Stimulated activated naive CD8-positive, alpha-beta T cell treated with anti-CD3 and anti-CD28 coated beads, Interleukin-15, Interleukin-2, amounts not matched to agents 100 ng/mL and 50 ng/mL, for 24 hours (primary cell): Measurements from ENCODE around the gene CASTOR1.

Experiments used
- H3K27ac Mint-ChIP-seq: one replicate; pipeline ENCODE4 v1.8.0; 2021; ENCODE audit warnings: mild to moderate bottlenecking, mixed read lengths
- H3K27me3 Mint-ChIP-seq: one replicate; pipeline ENCODE4 v1.8.0; 2021; ENCODE audit warnings: mixed read lengths
- H3K36me3 Mint-ChIP-seq: one replicate; pipeline ENCODE4 v1.8.0; 2021; ENCODE audit warnings: low read depth, mixed read lengths
- H3K4me1 Mint-ChIP-seq: one replicate; pipeline ENCODE4 v1.8.0; 2021; ENCODE audit warnings: low read depth, mixed read lengths
- H3K4me3 Mint-ChIP-seq: one replicate; pipeline ENCODE4 v1.8.0; 2021; ENCODE audit warnings: mild to moderate bottlenecking, mixed read lengths
- H3K9me3 Mint-ChIP-seq: one replicate; pipeline ENCODE4 v1.8.0; 2021; ENCODE audit warnings: mixed read lengths

Gene CASTOR1

GRCh38 chr22:30325724-30326254 lies 36.5 kb upstream of the CASTOR1 start:
- Mint-ChIP-seq H3K9me3 (no peaks in the 10 kb centered on the region), H3K27ac (peak overlapping the region; percentile 87), H3K36me3 (peaks cover 18% of the 10 kb centered on the region), H3K4me3 (peak overlapping the region; percentile 84), H3K4me1 (peaks cover 52% of the 10 kb centered on the region), H3K27me3 (no peaks in the 10 kb centered on the region)

- Mint-ChIP-seq H3K9me3 (no peaks in the 10 kb centered on the region), H3K36me3 (peaks cover 12% of the 10 kb centered on the region), H3K27me3 (no peaks in the 10 kb centered on the region), H3K4me3 (peak overlapping the region; percentile 84), H3K27ac (peak overlapping the region; percentile 87), H3K4me1 (peaks cover 58% of the 10 kb centered on the region)
Observed at GRCh38 chr22:30325065-30325720, 35.9 kb upstream of the CASTOR1 start.

GRCh38 chr22:30324014-30324730 lies 34.9 kb upstream of the CASTOR1 start:
- Mint-ChIP-seq H3K36me3 (peaks cover 12% of the 10 kb centered on the region), H3K27me3 (no peaks in the 10 kb centered on the region), H3K9me3 (no peaks in the 10 kb centered on the region)

GRCh38 chr22:30323246-30323645 lies 33.9 kb upstream of the CASTOR1 start:
- Mint-ChIP-seq H3K4me3 (no peak overlapping the region), H3K9me3 (no peaks in the 10 kb centered on the region), H3K4me1 (peaks cover 77% of the 10 kb centered on the region), H3K27me3 (no peaks in the 10 kb centered on the region), H3K36me3 (peaks cover 12% of the 10 kb centered on the region), H3K27ac (peak overlapping the region; percentile 56)

More at GRCh38 chr22:30324014-30324730, 34.9 kb upstream of the CASTOR1 start:
- Mint-ChIP-seq H3K4me1 (peaks cover 68% of the 10 kb centered on the region), H3K27ac (peak overlapping the region; percentile 87), H3K4me3 (peak overlapping the region; percentile 84)

GRCh38 chr22:30321461-30321860 lies 32.2 kb upstream of the CASTOR1 start:
- no peaks in the 10 kb centered on the region for H3K9me3 Mint-ChIP-seq
- peaks cover 12% of the 10 kb centered on the region for H3K36me3 Mint-ChIP-seq
- peaks cover 84% of the 10 kb centered on the region for H3K4me1 Mint-ChIP-seq
- no peak overlapping the region for H3K4me3 Mint-ChIP-seq
- H3K27me3 Mint-ChIP-seq: no peaks in the 10 kb centered on the region
- H3K27ac Mint-ChIP-seq: no peak overlapping the region

GRCh38 chr22:30320021-30320556 lies 30.8 kb upstream of the CASTOR1 start:
- no peaks in the 10 kb centered on the region for H3K27me3 Mint-ChIP-seq
- H3K27ac Mint-ChIP-seq: no peak overlapping the region
- peaks cover 16% of the 10 kb centered on the region for H3K36me3 Mint-ChIP-seq

GRCh38 chr22:30318799-30319419 lies 29.6 kb upstream of the CASTOR1 start:
- no peak overlapping the region for H3K4me3 Mint-ChIP-seq
- peaks cover 90% of the 10 kb centered on the region for H3K4me1 Mint-ChIP-seq
- no peaks in the 10 kb centered on the region for H3K27me3 Mint-ChIP-seq
- no peaks in the 10 kb centered on the region for H3K9me3 Mint-ChIP-seq
- peaks cover 10% of the 10 kb centered on the region for H3K36me3 Mint-ChIP-seq
- peak overlapping the region; percentile 59 for H3K27ac Mint-ChIP-seq

More at GRCh38 chr22:30320021-30320556, 30.8 kb upstream of the CASTOR1 start:
- peaks cover 90% of the 10 kb centered on the region for H3K4me1 Mint-ChIP-seq
- no peak overlapping the region for H3K4me3 Mint-ChIP-seq
- no peaks in the 10 kb centered on the region for H3K9me3 Mint-ChIP-seq

GRCh38 chr22:30317778-30318177 lies 28.5 kb upstream of the CASTOR1 start:
- H3K4me3 Mint-ChIP-seq: no peak overlapping the region

GRCh38 chr22:30315962-30316576 lies 26.8 kb upstream of the CASTOR1 start:
- Mint-ChIP-seq H3K27me3 (no peaks in the 10 kb centered on the region), H3K9me3 (no peaks in the 10 kb centered on the region), H3K36me3 (peaks cover 11% of the 10 kb centered on the region), H3K4me3 (no peak overlapping the region), H3K27ac (peak overlapping the region; percentile 81), H3K4me1 (peaks cover 96% of the 10 kb centered on the region)

More at GRCh38 chr22:30317778-30318177, 28.5 kb upstream of the CASTOR1 start:
- Mint-ChIP-seq H3K4me1 (peaks cover 91% of the 10 kb centered on the region), H3K27me3 (no peaks in the 10 kb centered on the region), H3K27ac (no peak overlapping the region), H3K9me3 (no peaks in the 10 kb centered on the region), H3K36me3 (peaks cover 7% of the 10 kb centered on the region)

- H3K27me3 Mint-ChIP-seq: no peaks in the 10 kb centered on the region
- peaks cover 98% of the 10 kb centered on the region for H3K4me1 Mint-ChIP-seq
- H3K36me3 Mint-ChIP-seq: peaks cover 11% of the 10 kb centered on the region
- peak overlapping the region; percentile 81 for H3K27ac Mint-ChIP-seq
- peak overlapping the region; percentile 45 for H3K4me3 Mint-ChIP-seq
- no peaks in the 10 kb centered on the region for H3K9me3 Mint-ChIP-seq
Observed at GRCh38 chr22:30314915-30315314, 25.6 kb upstream of the CASTOR1 start.

GRCh38 chr22:30313527-30314363 lies 24.4 kb upstream of the CASTOR1 start:
- H3K27ac Mint-ChIP-seq: peak overlapping the region; percentile 86
- H3K4me1 Mint-ChIP-seq: peaks cover 98% of the 10 kb centered on the region
- H3K9me3 Mint-ChIP-seq: no peaks in the 10 kb centered on the region
- peaks cover 11% of the 10 kb centered on the region for H3K36me3 Mint-ChIP-seq
- H3K27me3 Mint-ChIP-seq: no peaks in the 10 kb centered on the region
- peak overlapping the region; percentile 9 for H3K4me3 Mint-ChIP-seq

- Mint-ChIP-seq H3K27ac (peak overlapping the region; percentile 78), H3K9me3 (no peaks in the 10 kb centered on the region), H3K27me3 (no peaks in the 10 kb centered on the region), H3K4me1 (peaks cover 96% of the 10 kb centered on the region), H3K4me3 (no peak overlapping the region), H3K36me3 (peaks cover 11% of the 10 kb centered on the region)
Observed at GRCh38 chr22:30312053-30312452, 22.7 kb upstream of the CASTOR1 start.

GRCh38 chr22:30310881-30311771 lies 21.8 kb upstream of the CASTOR1 start:
- Mint-ChIP-seq H3K4me1 (peaks cover 98% of the 10 kb centered on the region), H3K27ac (peak overlapping the region; percentile 84), H3K36me3 (peaks cover 9% of the 10 kb centered on the region), H3K9me3 (no peaks in the 10 kb centered on the region), H3K4me3 (peak overlapping the region; percentile 2), H3K27me3 (no peaks in the 10 kb centered on the region)
